T-helper 2 cell (primary cell): ENCODE measurements around the gene PALM.
"Not testable (repeated sequence)": the region's sequence is repeated elsewhere in the genome, so short reads cannot be mapped to it uniquely, and the experiment has no call there.

ENCODE experiments used
- DNase-seq, 5 experiments: peaks; one replicate each; pipeline versions ENCODE4 v3.0.0 to v3.0.0-alpha.2; 2012 to 2022
- total RNA-seq, 2 donors: gene quantifications; one replicate each; lab custom pipeline; 2026; lab: John Stamatoyannopoulos, UW

The PALM gene, protein sequence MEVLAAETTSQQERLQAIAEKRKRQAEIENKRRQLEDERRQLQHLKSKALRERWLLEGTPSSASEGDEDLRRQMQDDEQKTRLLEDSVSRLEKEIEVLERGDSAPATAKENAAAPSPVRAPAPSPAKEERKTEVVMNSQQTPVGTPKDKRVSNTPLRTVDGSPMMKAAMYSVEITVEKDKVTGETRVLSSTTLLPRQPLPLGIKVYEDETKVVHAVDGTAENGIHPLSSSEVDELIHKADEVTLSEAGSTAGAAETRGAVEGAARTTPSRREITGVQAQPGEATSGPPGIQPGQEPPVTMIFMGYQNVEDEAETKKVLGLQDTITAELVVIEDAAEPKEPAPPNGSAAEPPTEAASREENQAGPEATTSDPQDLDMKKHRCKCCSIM
- 0 to 0.81 reads per million in 2 donors for total RNA-seq

DNA sequence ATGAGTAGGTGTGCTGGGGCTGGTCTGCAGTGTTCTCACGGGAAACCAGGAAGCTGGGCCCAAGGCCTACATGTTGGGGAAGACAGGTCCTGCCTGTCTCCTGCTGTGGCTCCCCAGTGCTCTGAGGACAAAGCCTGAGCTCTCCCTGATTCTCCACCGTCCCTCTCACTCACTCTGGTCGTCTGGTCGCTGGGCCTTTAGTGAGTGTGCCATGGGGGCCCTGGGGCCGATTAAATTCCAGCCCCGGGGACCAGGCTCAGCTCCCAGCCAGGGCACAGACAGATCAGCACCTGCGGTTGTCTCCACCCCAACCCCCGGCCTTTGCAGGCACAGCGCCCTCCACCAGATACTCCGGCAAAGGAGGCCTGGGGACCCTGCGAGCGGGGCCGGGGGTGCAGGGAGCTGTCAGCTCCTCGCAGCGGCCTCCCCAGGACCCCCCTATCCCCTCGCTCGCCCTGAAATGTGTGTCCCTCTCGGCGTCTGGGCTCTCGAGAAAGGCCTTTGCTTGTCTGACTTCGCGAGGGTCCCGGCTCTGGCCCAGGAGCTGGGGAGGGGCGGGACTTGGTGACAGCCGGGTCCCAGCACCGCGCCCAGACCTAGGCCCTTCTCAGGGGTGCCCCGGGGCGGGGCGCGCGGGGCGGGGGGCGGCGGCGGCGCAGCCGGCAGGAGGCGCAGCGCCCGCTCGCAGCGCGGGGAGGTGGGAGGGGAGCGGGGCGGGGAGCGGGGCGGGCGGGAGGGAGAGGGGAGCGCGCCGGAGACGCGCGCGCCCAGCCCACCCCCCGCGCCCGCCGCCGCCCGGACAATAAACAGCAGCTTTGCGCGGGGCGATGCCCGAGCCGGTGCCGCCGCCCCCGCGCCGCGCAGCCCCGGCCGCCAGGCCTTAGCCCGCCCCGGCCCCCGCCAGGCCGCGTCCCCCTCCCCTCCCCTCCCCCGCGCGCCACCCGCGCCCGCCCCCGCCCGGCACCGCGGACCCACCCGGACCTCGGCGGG, at the start of gene PALM:
TSS of gene PALM (plus strand) at position 782 of the 990 bp plus-strand sequence. CDS start 212 bp downstream, outside the sequence.
- no peak for DNase-seq

DNA sequence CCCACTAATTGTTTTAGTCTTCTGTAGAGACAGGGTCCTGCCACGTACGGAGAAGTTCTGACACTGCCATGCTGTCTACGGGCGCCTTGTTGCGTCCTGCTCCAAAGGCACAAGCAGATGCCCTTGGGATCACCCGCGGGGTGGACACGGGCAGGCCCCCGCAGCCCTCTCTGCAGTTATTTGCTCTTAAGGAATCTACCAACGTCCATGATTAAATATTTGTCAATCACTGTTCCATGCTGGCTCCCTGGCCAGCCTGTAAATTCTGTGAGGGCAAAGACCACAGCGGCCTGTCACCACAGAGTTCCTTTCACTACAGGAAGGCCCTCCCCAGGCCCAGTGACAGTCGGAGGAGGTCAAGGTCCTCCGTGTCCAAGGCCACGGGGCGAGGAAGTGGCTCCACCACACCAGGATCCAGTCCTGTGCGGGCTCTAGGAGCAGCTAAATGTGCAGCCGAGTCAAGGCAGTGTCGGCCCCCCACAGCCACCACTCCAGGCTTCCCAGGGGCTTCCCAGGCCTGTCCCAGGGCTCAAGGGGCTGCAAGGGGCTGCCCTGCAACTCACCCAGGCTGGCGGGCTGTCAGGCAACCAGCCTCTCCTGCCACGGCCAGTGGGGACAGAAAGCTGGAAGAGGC, 47.8 kb upstream of the PALM start:
- DNase-seq = no peak

DNA sequence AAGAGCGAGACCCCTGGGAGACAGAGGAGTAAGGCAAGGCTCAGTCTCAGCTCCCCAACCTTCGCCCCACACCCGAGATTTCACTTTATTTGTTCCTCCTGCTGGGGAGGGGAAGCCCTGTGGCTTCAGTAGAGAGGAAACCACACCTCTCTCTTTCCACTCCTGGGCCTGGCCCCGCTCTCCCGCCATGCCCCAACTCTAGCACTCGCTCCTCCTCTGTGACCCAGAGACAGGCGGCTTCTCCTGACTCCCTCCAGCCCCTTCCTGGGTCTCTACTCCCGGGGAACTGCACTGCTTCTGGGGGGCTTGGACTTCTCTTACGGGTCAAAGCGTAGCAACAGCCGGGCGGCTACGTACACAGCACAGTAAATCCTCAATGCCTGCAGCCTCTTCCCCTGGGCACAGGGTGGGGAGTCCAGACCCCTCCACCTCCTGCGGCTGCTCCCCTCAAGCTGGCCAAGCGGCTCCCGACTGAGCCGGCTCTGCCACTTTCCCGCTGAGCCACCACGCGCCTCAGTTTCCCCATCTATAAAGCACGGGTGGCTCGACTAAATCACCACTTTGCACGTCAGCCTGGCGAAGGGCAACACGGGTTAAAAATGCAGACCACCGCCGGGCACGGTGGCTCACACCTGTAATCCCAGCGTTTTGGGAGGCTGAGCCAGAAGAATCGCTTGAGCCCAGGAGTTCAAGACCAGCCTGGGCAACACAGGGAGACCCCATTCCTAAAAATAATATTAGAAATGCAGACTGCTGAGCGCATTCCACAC, 47.1 kb upstream of the PALM start:
- DNase-seq = peak in 4 of 5 experiments; percentile 40 to 85 (median 68)

DNA sequence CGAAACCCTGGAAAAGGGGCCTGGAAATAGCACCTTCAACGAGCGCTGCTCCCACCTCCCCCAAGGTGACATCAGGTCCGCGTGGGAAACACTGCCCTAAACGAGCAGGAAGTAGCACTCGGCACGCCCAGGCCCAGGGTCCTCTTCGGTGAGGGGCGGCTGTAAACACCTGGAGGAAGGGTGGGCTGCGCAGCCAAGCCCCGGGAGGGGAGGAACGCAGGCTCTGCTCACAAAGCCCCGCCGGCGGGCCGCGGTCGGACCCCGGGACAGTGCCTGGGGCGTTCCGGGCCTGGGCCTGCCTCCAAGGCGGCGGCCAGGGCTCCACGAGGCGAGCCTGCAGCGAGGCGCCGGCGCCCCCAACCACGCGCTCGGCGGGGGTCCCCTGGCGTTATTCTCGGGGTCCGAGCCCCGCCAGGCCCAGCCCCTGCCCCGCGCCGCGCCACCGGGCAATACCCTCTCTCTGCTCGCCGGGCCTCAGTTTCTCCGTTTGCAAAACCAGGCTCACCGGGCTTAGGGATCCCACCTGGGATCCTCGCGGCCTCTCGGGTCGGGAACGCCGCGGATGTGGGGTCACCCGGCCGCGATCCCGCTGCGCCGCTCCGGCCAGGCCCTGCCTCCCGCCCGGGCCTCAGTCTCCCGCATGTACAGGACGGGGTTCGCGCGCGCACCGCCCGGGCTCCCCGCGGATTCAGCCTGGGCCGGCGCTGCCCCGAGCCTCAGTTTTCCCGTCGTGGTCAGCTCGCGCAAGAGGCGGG, 46.4 kb upstream of the PALM start:
- DNase-seq = peak; percentile 37 to 75 (median 63)

DNA sequence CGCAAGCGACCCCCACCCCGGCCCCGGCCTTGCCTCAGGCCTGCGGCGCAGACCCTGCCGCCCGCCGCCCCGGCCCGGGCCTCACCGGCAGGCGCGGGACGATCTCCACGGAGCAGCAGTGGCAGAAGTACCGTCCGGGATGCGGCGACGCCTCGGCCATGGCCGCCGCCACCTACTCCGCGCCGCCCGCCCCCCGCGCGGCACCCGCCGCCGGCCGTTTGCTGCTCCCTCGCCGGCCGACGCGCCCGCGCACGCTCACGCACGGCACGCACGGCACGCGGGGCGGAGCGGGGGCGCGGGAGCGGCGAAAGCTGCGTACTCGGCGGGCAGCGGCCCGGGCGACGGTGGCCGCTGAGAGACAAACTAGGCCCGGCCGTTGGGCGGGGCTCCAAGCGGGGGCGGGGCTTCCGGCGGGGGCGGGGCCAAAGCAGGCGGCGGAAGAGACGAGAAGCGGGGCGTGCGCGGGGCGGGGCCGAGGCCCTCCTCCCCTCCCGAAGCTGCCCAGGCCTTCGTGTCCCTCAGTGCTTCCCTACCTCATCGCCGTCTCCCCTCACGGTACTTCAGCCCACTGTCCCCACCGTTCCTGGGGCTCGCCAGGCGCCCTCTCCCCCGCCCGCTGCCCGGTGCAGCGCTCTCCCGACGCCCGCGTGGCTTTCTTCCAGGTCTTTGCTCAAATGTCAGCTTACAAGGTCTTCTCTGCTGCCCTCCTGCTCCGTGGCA, 45.6 kb upstream of the PALM start, which contains the start of gene RNF126:
TSS of gene RNF126 (minus strand) at position 253 of the 720 bp plus-strand sequence. CDS start at position 160, 93 bp downstream.
- peak; percentile 79 to 97 (median 93) for DNase-seq

DNA sequence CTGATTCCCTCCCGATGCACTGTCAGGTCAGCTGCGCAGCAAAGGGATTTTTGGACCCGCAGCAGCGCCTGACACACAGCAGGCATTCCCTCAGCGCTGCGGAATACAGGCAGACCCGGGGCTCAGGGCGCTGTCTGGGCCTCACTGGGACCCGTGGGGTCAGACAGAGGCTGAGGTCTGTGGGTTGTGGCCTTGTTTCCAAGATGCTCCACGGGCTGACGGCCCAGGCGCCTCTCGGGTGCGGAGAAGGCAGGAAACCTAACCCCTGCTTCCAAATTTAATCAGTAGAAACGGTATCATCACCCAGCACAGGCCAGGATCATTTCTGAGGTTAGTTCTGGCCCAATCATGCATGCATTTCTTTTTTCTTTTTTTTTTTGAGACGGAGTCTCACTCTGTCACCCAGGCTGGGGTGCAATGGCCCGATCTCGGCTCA, 45.0 kb upstream of the PALM start:
- no peak for DNase-seq

DNA sequence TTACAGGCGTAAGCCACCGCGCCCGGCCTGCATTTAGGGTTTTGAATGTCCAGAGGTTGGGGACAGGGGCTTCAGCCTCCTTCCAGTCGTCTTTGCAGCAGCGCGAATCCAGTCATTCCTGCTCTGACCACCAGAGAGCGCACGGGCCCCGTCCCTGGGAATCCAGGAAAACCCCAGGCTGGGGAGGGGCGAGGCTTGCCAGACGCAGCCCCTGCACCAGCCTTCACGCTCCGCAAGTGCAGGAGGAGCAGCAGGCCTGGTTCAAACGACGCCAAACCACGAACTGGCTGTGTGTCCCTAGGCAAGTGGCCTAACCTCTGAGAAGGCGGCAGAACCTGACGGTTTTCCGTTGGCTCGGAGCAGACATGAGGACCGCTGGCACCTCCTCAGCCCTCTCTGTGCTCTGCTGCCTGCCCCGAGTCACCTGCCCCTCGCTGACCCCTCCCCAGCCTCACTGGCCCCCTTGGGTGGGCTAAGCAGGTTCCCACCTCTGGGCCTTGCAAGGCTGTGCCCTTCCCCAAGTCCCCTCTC, 43.8 kb upstream of the PALM start:
- peak; percentile 62 to 78 (median 73) for DNase-seq

DNA sequence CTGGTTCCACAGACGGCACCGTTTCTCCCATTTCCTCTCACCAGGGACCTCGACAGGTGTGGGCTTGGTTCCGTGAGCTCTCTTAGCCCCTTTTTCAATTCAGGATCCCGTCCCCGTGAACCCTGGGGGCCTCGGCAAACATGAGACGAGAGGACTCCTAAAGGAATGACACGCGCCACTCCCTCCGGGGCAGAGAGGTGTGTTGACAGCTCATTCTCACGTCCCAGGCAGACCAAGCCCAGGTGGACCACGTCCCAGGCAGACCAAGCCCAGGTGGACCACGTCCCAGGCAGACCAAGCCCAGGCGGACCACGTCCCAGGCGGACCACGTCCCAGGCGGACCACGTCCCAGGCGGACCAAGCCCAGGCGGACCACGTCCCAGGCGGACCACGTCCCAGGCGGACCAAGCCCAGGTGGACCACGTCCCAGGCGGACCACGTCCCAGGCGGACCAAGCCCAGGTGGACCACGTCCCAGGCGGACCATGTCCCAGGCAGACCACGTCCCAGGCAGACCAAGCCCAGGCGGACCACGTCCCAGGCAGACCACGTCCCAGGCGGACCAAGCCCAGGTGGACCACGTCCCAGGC, 41.7 kb upstream of the PALM start:
- DNase-seq = not testable (repeated sequence)

DNA sequence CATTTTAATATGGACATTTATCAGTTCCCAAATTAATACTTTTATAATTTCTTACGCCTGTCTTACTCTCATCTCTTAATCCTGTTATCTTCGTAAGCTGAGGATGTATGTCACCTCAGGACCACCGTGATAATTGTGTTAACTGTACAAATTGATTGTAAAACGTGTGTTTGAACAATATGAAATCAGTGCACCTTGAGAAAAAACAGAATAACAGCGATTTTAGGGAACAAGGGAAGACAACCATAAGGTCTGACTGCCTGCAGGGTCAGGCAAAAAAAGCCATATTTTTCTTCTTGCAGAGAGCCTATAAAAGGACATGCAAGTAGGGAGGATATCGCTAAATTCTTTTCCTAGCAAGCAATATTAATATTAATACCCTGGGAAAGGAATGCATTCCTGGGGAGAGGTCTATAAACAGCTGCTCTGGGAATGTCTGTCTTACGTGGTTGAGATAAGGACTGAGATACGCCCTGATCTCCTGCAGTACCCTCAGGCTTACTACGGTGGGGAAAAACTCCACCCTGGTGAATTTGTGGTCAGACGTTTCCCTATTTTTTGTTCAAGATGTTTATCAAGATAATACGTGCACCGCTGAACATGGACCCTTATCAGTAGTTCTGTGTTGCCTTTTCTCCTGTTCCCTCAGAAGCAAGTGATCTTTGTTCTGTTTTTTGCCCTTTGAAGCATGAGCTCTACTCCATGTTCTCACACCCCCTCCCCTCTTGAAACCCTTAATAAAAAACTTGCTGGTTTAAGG, 39.9 kb upstream of the PALM start:
- not testable (repeated sequence) for DNase-seq

DNA sequence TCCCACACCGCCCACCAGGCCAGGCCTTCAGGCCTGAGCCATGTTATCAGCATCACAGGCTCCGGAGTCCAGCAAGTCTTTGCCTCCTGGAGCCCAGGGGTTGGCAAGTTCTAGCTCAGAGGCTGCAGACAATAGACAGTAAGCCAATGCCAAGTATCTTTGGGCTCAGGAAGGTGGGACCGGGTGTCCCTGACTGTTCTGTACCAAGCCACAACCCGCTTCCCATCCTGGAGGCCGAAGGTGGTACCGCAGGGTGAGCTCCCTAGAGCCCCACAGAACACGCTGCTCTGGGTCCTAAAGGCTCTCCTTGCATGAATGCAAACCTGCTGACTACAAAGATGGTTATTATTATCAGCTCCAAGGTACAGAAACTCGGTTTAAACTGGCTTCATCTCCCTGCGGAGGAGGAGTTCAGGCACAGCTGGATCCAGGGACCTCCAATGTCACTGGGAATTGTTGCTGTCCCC, 38.1 kb upstream of the PALM start:
- DNase-seq = no peak

DNA sequence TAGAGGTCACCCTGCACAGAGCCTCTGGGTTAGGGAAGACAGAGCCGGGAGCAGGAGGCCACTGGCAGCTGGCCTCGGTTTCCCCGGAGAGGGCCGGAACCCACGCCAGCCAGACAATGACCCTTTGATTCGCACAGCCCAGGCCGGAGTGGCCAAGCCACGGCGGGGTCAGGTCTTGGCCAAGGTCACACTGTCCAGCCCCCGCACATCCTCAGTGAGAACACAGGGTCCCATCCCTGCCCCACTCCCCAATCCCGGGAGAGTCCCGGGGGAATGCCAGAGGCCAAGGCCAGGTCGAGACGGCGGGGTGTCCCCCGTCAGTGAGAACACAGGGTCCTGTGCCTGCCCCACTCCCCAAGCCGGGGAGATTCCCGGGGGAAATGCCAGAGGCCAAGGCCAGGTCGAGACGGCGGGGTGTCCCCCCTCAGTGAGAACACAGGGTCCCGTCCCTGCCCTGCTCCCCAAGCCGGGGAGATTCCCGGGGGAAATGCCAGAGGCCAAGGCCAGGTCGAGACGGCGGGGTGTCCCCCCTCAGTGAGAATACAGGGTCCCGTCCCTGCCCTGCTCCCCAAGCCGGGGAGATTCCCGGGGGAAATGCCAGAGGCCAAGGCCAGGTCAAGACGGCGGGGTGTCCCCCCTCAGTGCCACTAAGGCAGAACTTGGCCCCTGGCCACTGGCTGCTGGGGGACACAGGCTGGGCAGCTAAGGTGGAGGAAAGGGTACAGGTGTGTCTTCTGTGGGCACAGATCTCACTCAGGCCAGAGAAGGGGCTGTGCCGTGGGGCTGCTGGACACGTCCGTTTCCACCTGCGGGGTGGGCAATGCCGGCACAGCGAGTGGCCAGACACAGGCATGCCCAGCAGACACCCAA, 34.2 kb upstream of the PALM start:
- DNase-seq = no peak

DNA sequence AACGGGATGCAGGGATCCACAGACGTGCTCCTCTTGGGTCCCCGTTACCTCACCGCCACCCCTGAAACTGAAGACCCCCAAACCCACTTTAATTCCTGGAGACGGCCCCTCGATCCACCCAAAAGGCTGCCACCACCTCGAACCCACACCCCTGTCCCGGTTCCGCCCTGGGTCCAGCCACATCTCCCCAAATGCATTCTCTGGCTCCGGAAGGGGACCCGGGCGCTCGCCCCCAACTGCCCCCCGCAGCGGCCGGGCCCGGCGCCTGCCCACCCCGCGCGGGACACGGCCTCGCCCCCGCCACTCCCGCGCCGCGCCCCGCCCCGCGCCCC, 32.8 kb upstream of the PALM start:
- no peak for DNase-seq

DNA sequence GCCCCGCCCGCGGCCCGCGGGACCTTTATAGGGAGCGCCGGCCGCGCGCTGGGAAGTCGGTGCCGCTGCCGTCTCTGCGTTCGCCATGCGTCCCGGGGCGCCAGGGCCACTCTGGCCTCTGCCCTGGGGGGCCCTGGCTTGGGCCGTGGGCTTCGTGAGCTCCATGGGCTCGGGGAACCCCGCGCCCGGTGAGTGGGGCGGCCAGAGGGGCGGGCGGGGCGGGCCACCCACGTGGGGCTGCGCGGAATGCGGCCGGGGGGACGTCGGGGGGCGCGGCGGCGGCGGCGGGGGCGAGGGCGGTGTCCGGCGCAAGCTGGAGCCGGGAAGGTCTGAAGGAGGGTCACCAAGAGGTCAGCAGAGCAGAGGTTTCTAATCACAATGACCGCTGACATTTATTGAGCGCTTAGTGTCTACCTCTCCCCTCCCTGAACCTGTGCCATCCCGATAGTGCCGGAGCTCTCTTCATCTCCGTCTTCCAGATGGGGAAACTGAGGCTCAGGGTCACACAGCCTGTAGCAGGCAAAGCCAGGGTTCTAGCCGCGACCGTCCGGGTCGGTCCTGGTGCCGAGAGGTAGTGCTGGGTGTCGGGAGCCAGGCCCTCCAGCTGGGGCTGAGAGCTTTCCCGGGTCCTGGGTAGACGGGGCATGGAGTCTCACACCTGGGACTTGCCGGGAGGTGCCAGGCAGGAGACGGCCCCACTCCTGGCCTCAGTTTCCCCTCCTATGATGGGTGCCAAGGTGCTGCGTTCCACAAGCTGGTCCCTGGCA, 32.2 kb upstream of the PALM start, which contains the start of gene FSTL3:
TSS of gene FSTL3 (plus strand) at position 54 of the 767 bp plus-strand sequence. CDS start at position 86, 32 bp downstream.
- no peak for DNase-seq

DNA sequence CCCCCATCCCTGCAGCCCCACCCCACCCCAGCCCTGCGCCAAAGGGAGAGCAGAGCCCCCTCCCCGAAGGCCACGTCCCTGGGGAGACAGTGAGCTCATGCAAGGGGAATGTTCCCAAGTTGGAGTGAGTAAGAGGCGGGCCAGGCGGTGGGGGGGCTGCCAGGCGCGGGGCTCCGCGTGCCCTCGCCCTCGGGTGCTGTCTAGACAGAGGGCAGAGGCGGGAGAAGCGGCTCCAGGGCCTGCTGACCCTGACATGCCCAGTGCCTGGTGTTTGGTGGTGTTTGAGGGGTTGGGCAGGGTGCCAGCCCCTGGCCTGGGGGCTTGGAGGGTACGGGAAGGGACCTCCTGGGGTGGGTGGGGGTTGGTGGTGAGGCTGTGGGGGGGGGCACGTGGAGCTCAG, 31.5 kb upstream of the PALM start:
- DNase-seq = no peak

DNA sequence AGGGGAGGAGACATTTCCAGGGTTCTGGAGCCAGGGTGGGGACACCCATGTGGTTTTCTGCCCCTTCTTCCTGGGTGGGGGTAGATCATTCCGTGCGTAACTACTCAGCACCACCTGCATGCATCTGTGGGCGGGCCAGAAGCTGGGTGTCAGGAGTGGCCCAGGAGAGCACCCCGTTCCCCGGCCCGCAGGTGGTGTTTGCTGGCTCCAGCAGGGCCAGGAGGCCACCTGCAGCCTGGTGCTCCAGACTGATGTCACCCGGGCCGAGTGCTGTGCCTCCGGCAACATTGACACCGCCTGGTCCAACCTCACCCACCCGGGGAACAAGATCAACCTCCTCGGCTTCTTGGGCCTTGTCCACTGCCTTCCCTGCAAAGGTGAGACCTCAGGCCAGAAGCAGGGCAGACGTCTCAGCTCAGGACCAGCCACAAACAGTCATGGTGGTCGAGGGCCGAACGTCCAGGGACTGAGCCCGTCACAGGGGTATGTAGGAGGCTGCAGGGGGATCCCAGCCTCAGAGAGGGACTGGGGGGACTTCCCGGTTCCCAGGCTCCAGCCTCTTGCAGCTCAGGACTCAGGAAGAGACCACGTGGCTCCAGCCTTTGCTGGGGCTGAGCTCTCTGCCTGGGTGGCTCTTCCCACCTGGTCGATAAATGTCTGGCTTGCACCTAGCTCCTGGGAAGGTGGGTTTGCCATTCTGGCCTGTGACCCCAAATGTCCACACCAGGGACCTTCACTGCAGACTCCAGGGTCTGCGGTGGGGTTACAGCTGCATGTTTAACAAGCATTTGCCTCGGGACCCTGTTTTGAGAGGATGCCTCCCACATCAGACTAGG, 30.9 kb upstream of the PALM start:
- no peak for DNase-seq
